K562 (cell line): ENCODE measurements around the gene TBX10. TPM values are rescaled to one million over a fixed set of nuclear protein-coding genes. Genes with fewer than 3 reads are reported as not detected.

Source experiments
- ASH1L ChIP-seq: fragments of 450-650 bp; IDR thresholded peaks from 2 replicates; pipeline ENCODE4 v1.6.1; 2018; ENCODE audit warnings: borderline replicate concordance, mild to moderate bottlenecking, low read depth; ENCODE audit not compliant: partially characterized antibody
- DNMT1 ChIP-seq: fragments of 450-650 bp; IDR thresholded peaks from 2 replicates; pipeline ENCODE4 v1.6.1; 2016; ENCODE audit warnings: antibody characterized with exemption, mild to moderate bottlenecking
- ETV1 ChIP-seq: fragments of 450-650 bp; conservative IDR thresholded peaks from 2 replicates; pipeline ENCODE4 v1.6.1; 2016; ENCODE audit warnings: missing genetic modification characterization, control low read depth, low read depth, missing compliant biosample characterization
- ETV5 ChIP-seq: sonication (generic); formaldehyde crosslinking; IDR thresholded peaks from 2 replicates; pipeline ENCODE4 v1.4.0; 2020; ENCODE audit warnings: low read depth, mild to moderate bottlenecking, missing genetic modification reagents
- HCFC1 ChIP-seq: IDR thresholded peaks from 2 replicates; pipeline ENCODE4 v1.6.1; 2012; ENCODE audit warnings: low read depth, low read length, improper control_type of control experiment
- HDGF ChIP-seq: fragments of 450-650 bp; IDR thresholded peaks from 2 replicates; pipeline ENCODE4 v1.6.1; 2016
- MAFK ChIP-seq: IDR thresholded peaks from 2 replicates; pipeline ENCODE4 v1.6.1; 2011; ENCODE audit warnings: low read length, improper control_type of control experiment
- RNF219 ChIP-seq: fragments of 250-450 bp; sonication (Bioruptor Pico); IDR thresholded peaks from 2 replicates; pipeline ENCODE4 v1.5.0; 2022; ENCODE audit warnings: mild to moderate bottlenecking
- SIN3B ChIP-seq: fragments of 450-650 bp; IDR thresholded peaks from 2 replicates; pipeline ENCODE4 v1.6.1; 2017; ENCODE audit warnings: low read depth, mild to moderate bottlenecking, moderate library complexity
- SPI1 ChIP-seq: IDR thresholded peaks from 2 replicates; pipeline ENCODE4 v1.6.1; 2011; ENCODE audit warnings: low read depth, low read length, control low read depth, borderline replicate concordance
- THRA ChIP-seq: fragments of 450-650 bp; IDR thresholded peaks from 2 replicates; pipeline ENCODE4 v1.6.1; 2017; ENCODE audit warnings: mild to moderate bottlenecking, moderate library complexity
- YY1 ChIP-seq, 3 experiments: IDR thresholded peaks; 2 replicates each; pipeline ENCODE4 v1.6.1; 2011; ENCODE audit warnings: low read length in 2 of 3, mild to moderate bottlenecking in 2 of 3, moderate library complexity in 2 of 3, borderline replicate concordance in 1 of 3, control low read depth in 1 of 3, low read depth in 1 of 3; ENCODE audit not compliant: insufficient read depth in 3 of 3, insufficient replicate concordance in 2 of 3, control insufficient read depth in 1 of 3, insufficient read length in 1 of 3; ENCODE audit errors: extremely low read depth in 1 of 3
- ZMIZ1 ChIP-seq, 2 experiments: fragments of 150-350 bp in 1 of 2; IDR thresholded peaks; 2 replicates each; pipeline ENCODE4 v1.6.1; 2012 to 2016; ENCODE audit warnings: low read depth in 2 of 2, low read length in 2 of 2, mild to moderate bottlenecking in 1 of 2, moderate library complexity in 1 of 2
- ZNF197 ChIP-seq: fragments of 200-800 bp; sonication (Bioruptor generic); IDR thresholded peaks from 2 replicates; pipeline ENCODE4 v1.6.1; 2016; ENCODE audit warnings: low read depth, missing genetic modification characterization, missing compliant biosample characterization
- ZNF3 ChIP-seq: fragments of 250-450 bp; sonication (Bioruptor Pico); IDR thresholded peaks from 2 replicates; pipeline ENCODE4 v1.5.0; 2021; ENCODE audit warnings: mild to moderate bottlenecking, moderate library complexity
- polyA plus RNA-seq, 8 experiments: library from polyadenylated mRNA; depleted of rRNA in 4 of 8; stranded (reverse) in 5 of 8; unstranded in 3 of 8; fragments of >200 nt; fragmentation: Nextera tagmentation in 2 of 8; fragmentation: Illumina TruSeq in 1 of 8; extraction: Ambion mirVana in 2 of 8; extraction: Trizol in 1 of 8; gene quantifications; 2 replicates each; pipeline versions ENCODE4 v1.2.1 to v1.2.3, GENCODE V29; 2011 to 2014; ENCODE audit warnings: inconsistent platforms in 1 of 8, missing spikeins in 1 of 8
- total RNA-seq, 7 experiments: library from RNA; depleted of rRNA in 6 of 7; stranded (reverse); fragments of >200 nt in 6 of 7; fragmentation: Illumina TruSeq in 2 of 7; extraction: Trizol in 2 of 7; gene quantifications; 2 replicates each; pipeline versions ENCODE4 v1.2.1 to v1.2.3, GENCODE V29; 2011 to 2021; ENCODE audit warnings: low replicate concordance in 1 of 7

Gene TBX10
- total and polyA plus RNA-seq, 9 of the 15 experiments (the other 6 are each of a cell fraction or from before 2014, with no cell fraction given), result not detected

- no peak for TF ChIP-seq SIN3B
- no peak for TF ChIP-seq ETV1 (tag)
- TF ChIP-seq ZMIZ1 (IDR thresholded peaks at IDR 0.05; ENCODE audit: low read depth in 2 of 2, low read length in 2 of 2), result no peak
- no peak for TF ChIP-seq ZNF197
- TF ChIP-seq YY1 (IDR thresholded peaks at IDR 0.05; ENCODE audit: borderline replicate concordance in 1 of 3, control insufficient read depth in 1 of 3, extremely low read depth in 1 of 3, insufficient read depth in 3 of 3, insufficient read length in 1 of 3, insufficient replicate concordance in 2 of 3, low read depth in 1 of 3, low read length in 2 of 3), result peak in 1 of 3 experiments; percentile 17
- TF ChIP-seq MAFK, result no peak
- TF ChIP-seq SPI1, result no peak
- TF ChIP-seq ZNF3, result no peak
- TF ChIP-seq THRA, result no peak
- TF ChIP-seq ETV5 (CRISPR knock-in tag), result 0 out of 2 replicates have a peak, but pooled peaks have one; percentile 17
- no peak for TF ChIP-seq DNMT1
- TF ChIP-seq ASH1L, result no peak
- no peak for TF ChIP-seq HDGF
- no peak for TF ChIP-seq HCFC1
- TF ChIP-seq RNF219 (CRISPR knock-in tag), result no peak
Measured at GRCh38 chr11:67605231-67606011, 34.1 kb downstream of the TBX10 start (continued).
